Keratinocyte (primary cell): ENCODE results near the gene CFAP70. TPM values are rescaled to one million over a fixed set of nuclear protein-coding genes. Genes with fewer than 3 reads are reported as not detected.

ENCODE experiments used
- DNase-seq: peaks from one replicate; pipeline ENCODE4 v3.0.0-alpha.2; 2011; ENCODE audit warnings: low read depth, missing footprints, low spot score
- FAIRE-seq: peaks from 2 replicates; lab custom pipeline; 2011; peaks lifted over from hg19 to GRCh38; lab: Jason Lieb, UNC
- H2AFZ ChIP-seq: 2 replicates; pipeline ENCODE4 v1.6.0; 2012; ENCODE audit warnings: low read length, control low read depth, inconsistent platforms; ENCODE audit not compliant: control insufficient read depth
- H3K27ac ChIP-seq: 2 replicates; pipeline ENCODE4 v1.5.1; 2011; ENCODE audit warnings: low read length; ENCODE audit not compliant: control insufficient read depth, insufficient read depth
- H3K27me3 ChIP-seq: 3 replicates; pipeline ENCODE4 v1.6.0; 2011; ENCODE audit warnings: low read length; ENCODE audit not compliant: control insufficient read depth, insufficient read depth; ENCODE audit errors: extremely low read depth
- H3K36me3 ChIP-seq, 2 experiments: 2 replicates in 1 of 2; 3 replicates in 1 of 2; pipeline ENCODE4 v1.5.1; 2011; ENCODE audit warnings: low read length in 2 of 2, mild to moderate bottlenecking in 1 of 2; ENCODE audit not compliant: control insufficient read depth in 2 of 2, insufficient read depth in 2 of 2; ENCODE audit errors: extremely low read depth in 1 of 2
- H3K4me1 ChIP-seq: 3 replicates; pipeline ENCODE4 v1.5.1; 2011; ENCODE audit warnings: low read length; ENCODE audit not compliant: control insufficient read depth, insufficient read depth; ENCODE audit errors: extremely low read depth
- H3K4me2 ChIP-seq: 3 replicates; pipeline ENCODE4 v1.6.0; 2011; ENCODE audit warnings: low read depth, low read length; ENCODE audit not compliant: control insufficient read depth, insufficient read depth; ENCODE audit errors: extremely low read depth
- H3K4me3 ChIP-seq, 3 experiments: fragments of 200-600 bp in 1 of 3; sonication (generic) in 1 of 3; 2 replicates in 2 of 3; 3 replicates in 1 of 3; pipeline ENCODE4 v1.5.1; 2011 to 2016; ENCODE audit warnings: low read length in 3 of 3, mild to moderate bottlenecking in 3 of 3, control low read depth in 2 of 3, inconsistent platforms in 1 of 3, low read depth in 1 of 3, mixed read lengths in 1 of 3, mixed run types in 1 of 3, moderate library complexity in 1 of 3; ENCODE audit not compliant: control insufficient read depth in 2 of 3, insufficient read depth in 2 of 3; ENCODE audit errors: extremely low read depth in 1 of 3
- H3K79me2 ChIP-seq: 2 replicates; pipeline ENCODE4 v1.6.0; 2012; ENCODE audit warnings: low read length; ENCODE audit not compliant: control insufficient read depth, insufficient read depth
- H3K9ac ChIP-seq: 3 replicates; pipeline ENCODE4 v1.6.0; 2011; ENCODE audit warnings: low read length; ENCODE audit not compliant: control insufficient read depth, insufficient read depth; ENCODE audit errors: extremely low read depth
- H3K9me1 ChIP-seq: 3 replicates; pipeline ENCODE4 v1.6.0; 2011; ENCODE audit warnings: low read length; ENCODE audit not compliant: control insufficient read depth, insufficient read depth; ENCODE audit errors: extremely low read depth
- H3K9me3 ChIP-seq: 2 replicates; pipeline ENCODE4 v1.5.1; 2012; ENCODE audit warnings: low read depth, low read length; ENCODE audit not compliant: control insufficient read depth
- H4K20me1 ChIP-seq: 3 replicates; pipeline ENCODE4 v1.6.0; 2011; ENCODE audit warnings: low read length; ENCODE audit not compliant: control insufficient read depth, insufficient read depth; ENCODE audit errors: extremely low read depth
- CTCF ChIP-seq, 3 experiments: IDR thresholded peaks in 1 of 3; conservative IDR thresholded peaks in 1 of 3; optimal IDR thresholded peaks in 1 of 3; 2 replicates in 2 of 3; 3 replicates in 1 of 3; pipeline versions ENCODE3 to v1.5.1; 2011; ENCODE audit warnings: low read length in 3 of 3, mild to moderate bottlenecking in 3 of 3, moderate library complexity in 2 of 3, control low read depth in 1 of 3, inconsistent platforms in 1 of 3; ENCODE audit not compliant: insufficient read depth in 2 of 3; ENCODE audit errors: extremely low read depth in 1 of 3
- EZH2 ChIP-seq: IDR thresholded peaks from one replicate; pipeline ENCODE4 v1.6.1; 2012; ENCODE audit warnings: inconsistent platforms, mild to moderate bottlenecking, low read length, moderate library complexity
- dilution Hi-C: fragments of 300-500 bp; cut with MboI; formaldehyde crosslinking; loops from one replicate; pipeline ENCODE4 v1.7.0; 2020; ENCODE audit warnings: low sequenced_read_pairs; ENCODE audit not compliant: extremely low pct_ligation_motif_present
- polyA plus RNA-seq, 5 experiments: library from polyadenylated mRNA; depleted of rRNA in 3 of 5; stranded (reverse) in 3 of 5; stranded (forward) in 1 of 5; unstranded in 1 of 5; fragments of >200 nt; gene quantifications; 1 replicate in 1 of 5; 2 replicates in 3 of 5; 3 replicates in 1 of 5; pipeline versions ENCODE4 v1.2.1 to v1.2.3, GENCODE V29; 2011 to 2012; ENCODE audit warnings: missing spikeins in 2 of 5, low read depth in 1 of 5, low replicate concordance in 1 of 5

Gene CFAP70
- polyA plus RNA-seq, 1 donor (not counting 4 experiments of a cell fraction or from before 2014, with no cell fraction given) = 2.1 TPM

GRCh38 chr10:73247509-73248258 is 111.0 kb downstream of the CFAP70 start:
- H3K79me2 ChIP-seq = peaks cover 61% of the 10 kb centered on the region
- H4K20me1 ChIP-seq = no peaks in the 10 kb centered on the region
- no peaks in the 10 kb centered on the region for H3K9me3 ChIP-seq
- peak overlapping the region; percentile 74 for H3K27ac ChIP-seq
- H3K4me3 ChIP-seq = peak overlapping the region; percentile 70 to 96 (median 86)
- TF ChIP-seq CTCF (optimal IDR thresholded peaks at IDR 0.05 in 1 of 3, IDR thresholded peaks at IDR 0.05 in 1 of 3, conservative IDR thresholded peaks at IDR 0.05 in 1 of 3; ENCODE audit: extremely low read depth in 1 of 3, insufficient read depth in 2 of 3, low read length in 3 of 3) (no peak), EZH2 (no peak)
- DNase-seq (no peak), FAIRE-seq (no peak)
- peaks cover 14 to 38% of the 10 kb centered on the region in 2 experiments for H3K36me3 ChIP-seq
- H3K4me1 ChIP-seq = peaks cover 34% of the 10 kb centered on the region
- H3K9me1 ChIP-seq = no peaks in the 10 kb centered on the region
- no peaks in the 10 kb centered on the region for H3K27me3 ChIP-seq
- peak overlapping the region; percentile 96 for H3K4me2 ChIP-seq
- peak overlapping the region; percentile 91 for H3K9ac ChIP-seq
- dilution Hi-C loops = no loop called here
- peak overlapping the region; percentile 17 for H2AFZ ChIP-seq

- peak within 1 kb of the TSS; percentile 91 for H3K9ac ChIP-seq
- peak; percentile 75 for DNase-seq
- dilution Hi-C loops = no loop called here
- peak within 1 kb of the TSS; percentile 93 for H2AFZ ChIP-seq
- H3K27ac ChIP-seq = peak within 1 kb of the TSS; percentile 74
- peaks cover 16 to 45% of the 10 kb centered on the region in 2 experiments for H3K36me3 ChIP-seq
- peak within 1 kb of the TSS; percentile 96 for H3K4me2 ChIP-seq
- no peaks in the 10 kb centered on the region for H4K20me1 ChIP-seq
- no peaks in the 10 kb centered on the region for H3K27me3 ChIP-seq
- no peak for FAIRE-seq
- H3K4me3 ChIP-seq = peak within 1 kb of the TSS; percentile 70 to 96 (median 86)
- H3K9me1 ChIP-seq = no peaks in the 10 kb centered on the region
- peaks cover 55% of the 10 kb centered on the region for H3K79me2 ChIP-seq
- H3K9me3 ChIP-seq = no peaks in the 10 kb centered on the region
- peaks cover 34% of the 10 kb centered on the region for H3K4me1 ChIP-seq
- TF ChIP-seq CTCF (optimal IDR thresholded peaks at IDR 0.05 in 1 of 3, IDR thresholded peaks at IDR 0.05 in 1 of 3, conservative IDR thresholded peaks at IDR 0.05 in 1 of 3; ENCODE audit: extremely low read depth in 1 of 3, insufficient read depth in 2 of 3, low read length in 3 of 3) = peak in 2 of 3 experiments; percentile 1 to 11
- no peak for TF ChIP-seq EZH2
Measured at GRCh38 chr10:73246646-73247508, 111.8 kb downstream of the CFAP70 start, which contains the start of gene DNAJC9. TSS of gene DNAJC9 (minus strand) at chr10:73247255. CDS start at chr10:73247189, 66 bp downstream.
